Neural progenitor cell (in vitro differentiated cells): ENCODE measurements around the gene RAI14. TPM values are rescaled to one million over a fixed set of nuclear protein-coding genes. Genes with fewer than 3 reads are reported as not detected.

ENCODE experiments used
- DNase-seq: peaks from one replicate; pipeline ENCODE4 v3.0.0-alpha.2; 2016; ENCODE audit warnings: low spot score
- H2AFZ ChIP-seq: fragments of 200-600 bp; sonication (generic); replicated peaks from 2 replicates; pipeline ENCODE4 v1.6.1; 2016; ENCODE audit warnings: antibody characterized with exemption
- H3F3A ChIP-seq: fragments of 200-600 bp; sonication (generic); 2 replicates; pipeline ENCODE4 v1.6.1; 2016; ENCODE audit warnings: antibody characterized with exemption, low read depth
- H3K27ac ChIP-seq: fragments of 200-600 bp; sonication (generic); 2 replicates; pipeline ENCODE4 v1.5.1; 2016; ENCODE audit warnings: mild to moderate bottlenecking
- H3K27me3 ChIP-seq: fragments of 200-600 bp; sonication (generic); 2 replicates; pipeline ENCODE4 v1.6.1; 2016; ENCODE audit warnings: mild to moderate bottlenecking, moderate library complexity
- H3K36me3 ChIP-seq: fragments of 200-600 bp; sonication (generic); 2 replicates; pipeline ENCODE4 v1.5.1; 2016
- H3K4me1 ChIP-seq: fragments of 200-600 bp; sonication (generic); 2 replicates; pipeline ENCODE4 v1.6.1; 2016; ENCODE audit warnings: mixed run types
- H3K4me2 ChIP-seq: fragments of 200-600 bp; sonication (generic); 2 replicates; pipeline ENCODE4 v1.6.1; 2016
- H3K4me3 ChIP-seq: fragments of 200-600 bp; sonication (generic); 2 replicates; pipeline ENCODE4 v1.5.1; 2016
- H3K79me2 ChIP-seq: fragments of 200-600 bp; sonication (generic); 2 replicates; pipeline ENCODE4 v1.6.1; 2016; ENCODE audit warnings: low read depth
- H3K9ac ChIP-seq: fragments of 200-600 bp; sonication (generic); 2 replicates; pipeline ENCODE4 v1.6.1; 2016
- H3K9me3 ChIP-seq: fragments of 200-600 bp; sonication (generic); 2 replicates; pipeline ENCODE4 v1.5.1; 2016; ENCODE audit warnings: low read depth
- H4K20me1 ChIP-seq: fragments of 200-600 bp; sonication (generic); 2 replicates; pipeline ENCODE4 v1.6.1; 2016; ENCODE audit warnings: low read depth
- H3K27ac Mint-ChIP-seq: 3 replicates; pipeline ENCODE4 v1.8.0; 2021; ENCODE audit warnings: mixed read lengths
- H3K27me3 Mint-ChIP-seq: 2 replicates; pipeline ENCODE4 v1.8.0; 2022; ENCODE audit warnings: low read depth, mild to moderate bottlenecking, inconsistent platforms, moderate library complexity, mixed read lengths; ENCODE audit not compliant: insufficient read depth
- H3K36me3 Mint-ChIP-seq: 3 replicates; pipeline ENCODE4 v1.8.0; 2021; ENCODE audit warnings: mixed read lengths
- H3K4me1 Mint-ChIP-seq: 3 replicates; pipeline ENCODE4 v1.8.0; 2021; ENCODE audit warnings: mixed read lengths
- H3K4me3 Mint-ChIP-seq: 3 replicates; pipeline ENCODE4 v1.8.0; 2021; ENCODE audit warnings: mild to moderate bottlenecking, moderate library complexity, mixed read lengths
- H3K9me3 Mint-ChIP-seq: 3 replicates; pipeline ENCODE4 v1.8.0; 2020; ENCODE audit warnings: mixed read lengths
- CTCF ChIP-seq: fragments of 200-600 bp; sonication (generic); IDR thresholded peaks from 2 replicates; pipeline ENCODE4 v1.5.1; 2017; ENCODE audit warnings: antibody characterized with exemption, mild to moderate bottlenecking
- EZH2 ChIP-seq: fragments of 200-600 bp; sonication (generic); IDR thresholded peaks from 2 replicates; pipeline ENCODE4 v1.6.1; 2017; ENCODE audit warnings: antibody characterized with exemption, mild to moderate bottlenecking, moderate library complexity
- EZH2phosphoT487 ChIP-seq: fragments of 200-600 bp; sonication (generic); IDR thresholded peaks from 2 replicates; pipeline ENCODE4 v1.6.1; 2017; ENCODE audit warnings: antibody characterized with exemption
- total RNA-seq: library from RNA; depleted of rRNA; stranded (reverse); fragments of >200 nt; gene quantifications from 2 replicates; pipeline ENCODE4 v1.2.3, GENCODE V29; 2015; ENCODE audit warnings: low replicate concordance

The RAI14 gene
- total RNA-seq, 1 donor from 2014 or later, result 54.6 TPM

- H3K9me3 ChIP-seq, result no peaks in the 10 kb centered on the region
- no peak overlapping the region for H3K27ac Mint-ChIP-seq
- H3K27me3 Mint-ChIP-seq, result no peaks in the 10 kb centered on the region
- TF ChIP-seq CTCF, result no peak
- no peak for TF ChIP-seq EZH2phosphoT487
- no peak for TF ChIP-seq EZH2
- no peak overlapping the region for H3K4me3 ChIP-seq
- no peak for DNase-seq
- H3K9ac ChIP-seq, result no peak overlapping the region
- no peaks in the 10 kb centered on the region for H4K20me1 ChIP-seq
- peaks cover 4% of the 10 kb centered on the region for H3K4me1 Mint-ChIP-seq
- no peaks in the 10 kb centered on the region for H3F3A ChIP-seq
- no peaks in the 10 kb centered on the region for H3K36me3 ChIP-seq
- no peak overlapping the region for H3K4me2 ChIP-seq
- no peaks in the 10 kb centered on the region for H3K4me1 ChIP-seq
- no peaks in the 10 kb centered on the region for H3K27me3 ChIP-seq
- no peak overlapping the region for H2AFZ ChIP-seq
- no peak overlapping the region for H3K4me3 Mint-ChIP-seq
- no peaks in the 10 kb centered on the region for H3K36me3 Mint-ChIP-seq
- no peak overlapping the region for H3K27ac ChIP-seq
- no peaks in the 10 kb centered on the region for H3K79me2 ChIP-seq
- H3K9me3 Mint-ChIP-seq, result no peaks in the 10 kb centered on the region
Observed at GRCh38 chr5:34616651-34617050, 39.5 kb upstream of the RAI14 start.

- no peaks in the 10 kb centered on the region for H3K27me3 ChIP-seq
- H4K20me1 ChIP-seq, result no peaks in the 10 kb centered on the region
- H3K27ac ChIP-seq, result no peak overlapping the region
- TF ChIP-seq EZH2 (no peak), EZH2phosphoT487 (no peak), CTCF (no peak)
- H3K36me3 ChIP-seq, result no peaks in the 10 kb centered on the region
- no peaks in the 10 kb centered on the region for H3F3A ChIP-seq
- Mint-ChIP-seq H3K36me3 (no peaks in the 10 kb centered on the region), H3K4me3 (no peak overlapping the region), H3K9me3 (no peaks in the 10 kb centered on the region), H3K27ac (no peak overlapping the region), H3K27me3 (no peaks in the 10 kb centered on the region), H3K4me1 (peaks cover 4% of the 10 kb centered on the region)
- H3K4me2 ChIP-seq, result no peak overlapping the region
- H3K4me3 ChIP-seq, result no peak overlapping the region
- H3K9me3 ChIP-seq, result no peaks in the 10 kb centered on the region
- no peak overlapping the region for H2AFZ ChIP-seq
- no peaks in the 10 kb centered on the region for H3K4me1 ChIP-seq
- H3K79me2 ChIP-seq, result no peaks in the 10 kb centered on the region
- H3K9ac ChIP-seq, result no peak overlapping the region
- DNase-seq, result no peak
Observed at GRCh38 chr5:34618371-34619065, 37.6 kb upstream of the RAI14 start.

GRCh38 chr5:34620185-34620584 is 35.9 kb upstream of the RAI14 start:
- peak overlapping the region; percentile 57 for H2AFZ ChIP-seq
- no peaks in the 10 kb centered on the region for H3K79me2 ChIP-seq
- no peak overlapping the region for H3K27ac ChIP-seq
- H3K4me1 ChIP-seq, result no peaks in the 10 kb centered on the region
- peaks cover 3% of the 10 kb centered on the region for H3K27me3 Mint-ChIP-seq
- H3K36me3 Mint-ChIP-seq, result no peaks in the 10 kb centered on the region
- H3K9ac ChIP-seq, result no peak overlapping the region
- TF ChIP-seq EZH2phosphoT487, result no peak
- no peak for TF ChIP-seq CTCF
- TF ChIP-seq EZH2, result no peak
- no peak overlapping the region for H3K4me3 ChIP-seq
- peak overlapping the region; percentile 33 for H3K27ac Mint-ChIP-seq
- no peaks in the 10 kb centered on the region for H3K27me3 ChIP-seq
- no peaks in the 10 kb centered on the region for H4K20me1 ChIP-seq
- H3K4me3 Mint-ChIP-seq, result no peak overlapping the region
- no peaks in the 10 kb centered on the region for H3F3A ChIP-seq
- H3K4me1 Mint-ChIP-seq, result peaks cover 4% of the 10 kb centered on the region
- H3K9me3 ChIP-seq, result no peaks in the 10 kb centered on the region
- no peaks in the 10 kb centered on the region for H3K36me3 ChIP-seq
- no peaks in the 10 kb centered on the region for H3K9me3 Mint-ChIP-seq
- no peak for DNase-seq
- no peak overlapping the region for H3K4me2 ChIP-seq
